Upper lobe of right lung (tissue), 1 donor: ENCODE data around the gene HOXA13. TPM values are rescaled to one million over a fixed set of nuclear protein-coding genes. Genes with fewer than 3 reads are reported as not detected.

Experiments
- ATAC-seq: fragments of 200-7000 bp; cut with Tn5 transposase; one replicate; pipeline ENCODE4 v1.9.1; 2020; ENCODE audit warnings: mild to moderate bottlenecking, moderate library complexity
- DNase-seq: peaks from one replicate; pipeline ENCODE4 v3.0.0-alpha.2; 2020
- H3K27ac ChIP-seq: fragments of 200-600 bp; one replicate; pipeline ENCODE4 v1.8.0; 2022
- H3K27me3 ChIP-seq: fragments of 200-600 bp; one replicate; pipeline ENCODE4 v1.8.0; 2022; ENCODE audit warnings: mild to moderate bottlenecking
- H3K36me3 ChIP-seq: fragments of 200-600 bp; one replicate; pipeline ENCODE4 v1.8.0; 2022
- H3K4me1 ChIP-seq: fragments of 200-600 bp; one replicate; pipeline ENCODE4 v1.8.0; 2022
- H3K4me3 ChIP-seq: fragments of 200-600 bp; one replicate; pipeline ENCODE4 v1.8.0; 2022; ENCODE audit warnings: mild to moderate bottlenecking
- H3K9me3 ChIP-seq: fragments of 200-600 bp; one replicate; pipeline ENCODE4 v1.8.0; 2022
- intact Hi-C: fragments of 100-400 bp; cut with DNase I; formaldehyde crosslinking; loops from one replicate; pipeline ENCODE4 v1.11.0; 2022
- microRNA-seq: library from miRNA; unstranded; fragments of <30 nt; microRNA quantifications from one replicate; pipeline ENCODE4 v1.2.0, GENCODE V29; 2020; ENCODE audit warnings: borderline microRNAs expressed
- total RNA-seq: library from RNA; stranded (reverse); fragmentation: NEBNext Ultra II Directional; extraction: Animal tissue kit (Norgen Biotek cat#: 25700); gene quantifications from one replicate; pipeline ENCODE4 v1.2.1, GENCODE V29; 2021
- TF ChIP-seq, protein P1 (sequence below): fragments of 200-600 bp; IDR thresholded peaks from one replicate; pipeline ENCODE4 v1.8.0; 2022; ENCODE audit warnings: antibody characterized with exemption
- donor health status: DM: no; HTN: yes; CAD: no; lungs with severe emphysema.

HOXA13 gene
- total RNA-seq, 1 donor from 2014 or later, result not detected

DNA sequence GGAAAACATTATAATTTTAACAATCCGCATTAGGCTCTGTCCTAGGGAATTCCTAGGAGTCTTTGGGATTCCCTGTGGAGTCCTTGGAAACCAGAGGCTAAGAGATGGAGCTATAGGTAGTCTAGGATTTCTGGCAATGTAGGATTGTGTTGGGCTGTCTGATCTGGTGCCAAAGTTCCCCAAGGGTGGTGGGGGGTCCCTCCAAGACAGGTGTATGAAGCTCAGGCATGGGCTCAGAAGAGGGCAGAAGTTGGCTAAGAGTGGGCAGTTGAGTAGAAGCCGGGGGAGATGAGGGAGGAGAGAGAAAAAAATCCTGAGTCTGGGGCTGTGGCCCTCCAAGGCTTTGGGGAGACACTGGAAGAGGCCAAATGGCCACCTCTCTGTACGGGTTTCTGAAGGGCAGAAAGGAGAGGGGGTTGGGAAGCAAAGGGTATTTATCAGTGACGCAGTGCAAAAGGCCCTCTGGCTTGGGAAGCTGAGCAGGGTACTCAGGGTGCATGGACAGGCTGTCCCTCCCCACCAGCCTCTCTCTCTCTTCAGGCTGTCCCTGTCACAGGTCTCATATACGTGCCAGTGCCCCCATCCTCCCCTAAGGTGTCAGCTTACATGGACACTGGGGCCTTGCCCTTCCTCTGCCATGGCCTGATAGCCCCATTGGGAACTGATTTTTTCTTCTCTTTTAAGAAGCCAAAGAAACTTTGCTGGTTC lies 53.2 kb downstream of the HOXA13 start:
- intact Hi-C loops, result no loop called here
- H3K36me3 ChIP-seq, result no peaks in the 10 kb centered on the region
- TF ChIP-seq, protein P1, sequence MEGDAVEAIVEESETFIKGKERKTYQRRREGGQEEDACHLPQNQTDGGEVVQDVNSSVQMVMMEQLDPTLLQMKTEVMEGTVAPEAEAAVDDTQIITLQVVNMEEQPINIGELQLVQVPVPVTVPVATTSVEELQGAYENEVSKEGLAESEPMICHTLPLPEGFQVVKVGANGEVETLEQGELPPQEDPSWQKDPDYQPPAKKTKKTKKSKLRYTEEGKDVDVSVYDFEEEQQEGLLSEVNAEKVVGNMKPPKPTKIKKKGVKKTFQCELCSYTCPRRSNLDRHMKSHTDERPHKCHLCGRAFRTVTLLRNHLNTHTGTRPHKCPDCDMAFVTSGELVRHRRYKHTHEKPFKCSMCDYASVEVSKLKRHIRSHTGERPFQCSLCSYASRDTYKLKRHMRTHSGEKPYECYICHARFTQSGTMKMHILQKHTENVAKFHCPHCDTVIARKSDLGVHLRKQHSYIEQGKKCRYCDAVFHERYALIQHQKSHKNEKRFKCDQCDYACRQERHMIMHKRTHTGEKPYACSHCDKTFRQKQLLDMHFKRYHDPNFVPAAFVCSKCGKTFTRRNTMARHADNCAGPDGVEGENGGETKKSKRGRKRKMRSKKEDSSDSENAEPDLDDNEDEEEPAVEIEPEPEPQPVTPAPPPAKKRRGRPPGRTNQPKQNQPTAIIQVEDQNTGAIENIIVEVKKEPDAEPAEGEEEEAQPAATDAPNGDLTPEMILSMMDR, result no peak
- no peaks in the 10 kb centered on the region for H3K9me3 ChIP-seq
- H3K27ac ChIP-seq, result peak overlapping the region; percentile 88
- DNase-seq (no peak), ATAC-seq (no peak)
- peaks cover 15% of the 10 kb centered on the region for H3K4me1 ChIP-seq
- peak overlapping the region; percentile 70 for H3K4me3 ChIP-seq
- peaks cover 68% of the 10 kb centered on the region for H3K27me3 ChIP-seq

DNA sequence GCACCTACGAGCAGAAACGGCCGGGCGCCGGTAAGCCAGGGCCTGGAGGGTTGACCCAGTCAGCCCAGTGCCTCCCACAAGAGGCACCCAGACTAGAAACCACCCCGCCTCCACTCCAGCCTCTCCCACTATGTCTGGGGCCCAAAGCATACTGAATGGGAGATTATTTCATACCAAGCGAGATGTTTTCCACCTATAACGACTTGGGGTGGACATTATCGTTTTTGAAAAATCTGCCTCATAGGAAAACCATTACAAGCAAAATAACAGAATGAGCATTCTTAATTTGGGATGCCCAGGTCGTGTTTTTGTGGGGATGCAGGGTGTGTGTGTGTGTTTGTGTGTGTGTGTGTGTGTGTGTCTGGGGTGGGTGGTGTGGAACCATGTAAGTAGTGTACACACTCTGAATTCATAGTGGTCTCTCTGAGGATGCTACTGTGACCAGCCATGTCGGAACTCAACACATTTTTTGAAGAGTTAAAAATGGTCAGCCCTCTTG lies 53.9 kb downstream of the HOXA13 start:
- Histone ChIP-seq H3K27ac (peak overlapping the region; percentile 88), H3K4me3 (peak overlapping the region; percentile 70), H3K4me1 (peaks cover 10% of the 10 kb centered on the region), H3K9me3 (no peaks in the 10 kb centered on the region), H3K27me3 (peaks cover 61% of the 10 kb centered on the region), H3K36me3 (no peaks in the 10 kb centered on the region)
- intact Hi-C loops, result no loop called here
- TF ChIP-seq, protein P1, result no peak
- DNase-seq, result no peak
- ATAC-seq, result no peak

DNA sequence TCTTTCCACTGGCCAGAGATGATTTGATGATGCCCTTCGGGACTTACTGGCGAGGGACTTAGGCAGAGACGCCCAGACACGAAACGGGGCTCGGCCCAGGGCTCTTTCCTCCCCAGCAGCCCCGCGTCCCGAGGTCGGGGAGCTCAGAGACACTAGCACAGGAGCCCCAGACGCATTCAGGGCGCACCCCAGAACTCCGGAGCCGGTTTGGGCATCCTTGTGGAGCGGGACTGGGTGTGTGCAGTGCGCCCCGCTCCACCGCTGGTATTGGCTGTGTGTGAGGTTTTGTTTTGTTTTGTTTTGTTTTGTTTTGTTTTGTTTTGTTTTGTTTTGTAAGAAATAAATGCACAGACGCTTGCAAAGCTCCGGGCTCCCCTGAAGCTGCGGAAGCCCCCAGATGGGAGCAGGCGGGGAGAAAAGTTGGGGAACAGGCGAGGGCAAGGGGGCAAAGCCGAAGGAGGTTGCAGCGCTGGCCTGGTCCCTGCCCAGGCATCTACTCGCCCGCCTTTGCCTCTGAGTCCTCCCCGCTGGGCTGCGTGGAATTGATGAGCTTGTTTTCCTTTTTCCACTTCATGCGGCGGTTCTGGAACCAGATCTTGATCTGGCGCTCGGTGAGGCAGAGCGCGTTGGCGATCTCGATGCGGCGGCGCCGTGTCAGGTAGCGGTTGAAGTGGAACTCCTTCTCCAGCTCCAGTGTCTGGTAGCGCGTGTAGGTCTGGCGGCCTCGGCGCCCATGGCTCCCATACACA lies 54.6 kb downstream of the HOXA13 start:
- ATAC-seq, result no peak
- intact Hi-C loops, result no loop called here
- TF ChIP-seq, protein P1, result no peak
- Histone ChIP-seq H3K27me3 (peaks cover 58% of the 10 kb centered on the region), H3K4me3 (peak overlapping the region; percentile 70), H3K36me3 (no peaks in the 10 kb centered on the region), H3K27ac (peak overlapping the region; percentile 88), H3K9me3 (no peaks in the 10 kb centered on the region), H3K4me1 (peaks cover 5% of the 10 kb centered on the region)
- DNase-seq, result no peak

DNA sequence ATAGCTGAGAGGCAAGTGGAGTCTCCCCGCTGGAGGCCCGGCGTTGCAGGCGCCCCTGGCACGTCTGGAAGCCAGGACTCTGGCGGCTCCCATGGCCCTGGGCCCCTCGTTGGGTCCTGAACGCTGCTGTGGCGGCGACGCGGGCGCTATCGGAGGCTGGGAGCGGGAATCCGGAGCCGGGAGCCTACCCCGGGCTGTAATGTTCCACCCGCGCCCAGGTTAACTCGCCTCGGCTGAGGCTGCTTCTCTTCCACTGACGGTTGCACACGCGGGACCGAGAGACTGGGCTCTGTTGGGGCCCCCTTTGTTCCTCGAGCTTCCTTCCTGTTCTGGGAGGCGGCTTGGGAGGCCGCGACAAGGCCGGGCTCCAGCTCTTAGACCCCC lies 55.1 kb downstream of the HOXA13 start:
- Histone ChIP-seq H3K27ac (peak overlapping the region; percentile 88), H3K4me3 (peak overlapping the region; percentile 70), H3K9me3 (no peaks in the 10 kb centered on the region), H3K36me3 (no peaks in the 10 kb centered on the region), H3K4me1 (peaks cover 4% of the 10 kb centered on the region), H3K27me3 (peaks cover 53% of the 10 kb centered on the region)
- ATAC-seq (no peak), DNase-seq (no peak)
- TF ChIP-seq, protein P1, result no peak
- intact Hi-C loops, result loop anchor here (5.0 kb wide), 1 partner anchor 47 kb away; the partner anchor contains the start of gene HOXA1

Small RNAs within 50 kb of the gene (microRNA-seq; reads per million reads assigned to microRNA genes)
- 41.3 reads per million, percentile 54 among the genes with 10 or more reads in this experiment for gene MIR196B

Other genes with a start within 250 kb of the HOXA13 start
- 0.75 TPM for gene HOXA1, start 104.1 kb downstream of the HOXA13 start, total RNA-seq
- 2.1 TPM for gene HOXA2, start 97.4 kb downstream of the HOXA13 start, total RNA-seq
- 7.1 TPM for gene HOXA4, start 69.3 kb downstream of the HOXA13 start, total RNA-seq
- 16.0 TPM for gene HOXA5, start 56.4 kb downstream of the HOXA13 start, total RNA-seq
- 6.5 TPM for gene HOXA6, start 52.3 kb downstream of the HOXA13 start, total RNA-seq
- 8.7 TPM for gene HOXA3, start 47.5 kb downstream of the HOXA13 start, total RNA-seq
- gene HOXA7, start 43.4 kb downstream of the HOXA13 start, total RNA-seq, result 2.9 TPM
- gene HOXA9, start 34.6 kb downstream of the HOXA13 start, total RNA-seq, result 1.2 TPM
- gene HOXA10, start 25.8 kb downstream of the HOXA13 start, total RNA-seq, result 0.38 TPM
- gene HOXA11, start 14.9 kb downstream of the HOXA13 start, total RNA-seq, result not detected
- gene EVX1, start 42.7 kb upstream of the HOXA13 start, total RNA-seq, result not detected